Gastroesophageal sphincter (tissue), 3 donors: Measurements from ENCODE around the gene VPS45.

Source experiments
- CTCF ChIP-seq, 4 experiments: fragments of 200-600 bp in 2 of 4; fragments of 450-650 bp in 2 of 4; sonication (generic) in 1 of 4; IDR thresholded peaks; one replicate each; pipeline ENCODE4 v1.5.1; 2017 to 2019; ENCODE audit warnings: antibody characterized with exemption in 4 of 4, mild to moderate bottlenecking in 2 of 4, moderate library complexity in 2 of 4
- POLR2A ChIP-seq, 2 donors: fragments of 450-650 bp; IDR thresholded peaks; one replicate each; pipeline ENCODE4 v1.6.1; 2017; ENCODE audit warnings: antibody characterized with exemption in 2 of 2, mild to moderate bottlenecking in 2 of 2, moderate library complexity in 1 of 2
- POLR2AphosphoS5 ChIP-seq: sonication (generic); formaldehyde crosslinking; IDR thresholded peaks from one replicate; pipeline ENCODE4 v1.6.1; 2017; ENCODE audit warnings: antibody characterized with exemption

DNA sequence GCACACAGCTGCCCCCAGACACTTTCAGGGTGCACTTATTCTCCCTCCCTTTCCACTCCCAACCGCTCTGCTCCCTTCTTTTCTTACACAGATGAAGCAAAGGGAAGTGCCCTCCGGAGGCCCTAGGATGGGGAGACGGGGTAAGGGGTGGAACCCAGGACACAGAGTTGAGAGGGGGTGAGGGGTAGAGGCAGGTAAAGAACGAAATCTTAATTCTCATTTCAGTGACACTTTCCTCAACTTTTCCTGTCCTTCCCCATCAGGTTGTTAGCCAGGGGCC lies 94.9 kb downstream of the VPS45 start:
- TF ChIP-seq CTCF (IDR thresholded peaks at IDR 0.05) (no peak), POLR2AphosphoS5 (no peak), POLR2A (IDR thresholded peaks at IDR 0.05) (no peak)
